SU-DHL-6 (cell line): Measurements from ENCODE around the gene FADS6.

Experiments
- H2AFZ ChIP-seq: fragments of 200-600 bp; sonication (generic); 2 replicates; pipeline ENCODE4 v1.6.1; 2014; ENCODE audit warnings: low read depth, mild to moderate bottlenecking, moderate library complexity, mixed read lengths, antibody characterized with exemption, low read length; ENCODE audit not compliant: severe bottlenecking
- H3F3A ChIP-seq: fragments of 200-600 bp; shearing (Covaris generic); 2 replicates; pipeline ENCODE4 v1.6.0; 2016; ENCODE audit warnings: antibody characterized with exemption, mild to moderate bottlenecking; ENCODE audit not compliant: insufficient read depth
- H3K27ac ChIP-seq: fragments of 200-600 bp; sonication (generic); 2 replicates; pipeline ENCODE4 v1.5.1; 2016; ENCODE audit warnings: low read depth, mild to moderate bottlenecking, low read length, moderate library complexity, mixed read lengths
- H3K27me3 ChIP-seq: fragments of 200-600 bp; sonication (generic), shearing (Covaris generic); 2 replicates; pipeline ENCODE4 v1.6.0; 2014; ENCODE audit warnings: mild to moderate bottlenecking, low read length
- H3K36me3 ChIP-seq: fragments of 200-600 bp; sonication (generic); 2 replicates; pipeline ENCODE4 v1.6.1; 2014; ENCODE audit warnings: mild to moderate bottlenecking, low read length, mixed read lengths
- H3K4me2 ChIP-seq: fragments of 300-600, 200-600 bp; shearing (Covaris generic), sonication (generic); 2 replicates; pipeline ENCODE4 v1.6.0; 2014; ENCODE audit warnings: low read length, low read depth, mild to moderate bottlenecking; ENCODE audit not compliant: poor library complexity, severe bottlenecking
- H3K4me3 ChIP-seq: fragments of 200-600 bp; sonication (generic); 2 replicates; pipeline ENCODE4 v1.5.1; 2014; ENCODE audit warnings: antibody characterized with exemption, low read length, mild to moderate bottlenecking, mixed read lengths; ENCODE audit not compliant: insufficient read depth, poor library complexity, severe bottlenecking
- H3K79me2 ChIP-seq: fragments of 200-600 bp; sonication (generic); 2 replicates; pipeline ENCODE4 v1.6.1; 2014; ENCODE audit warnings: mild to moderate bottlenecking, low read length, moderate library complexity; ENCODE audit not compliant: insufficient read depth
- H3K9ac ChIP-seq: fragments of 200-600 bp; sonication (generic); 2 replicates; pipeline ENCODE4 v1.7.0; 2014; ENCODE audit warnings: mild to moderate bottlenecking, low read length
- H3K9me2 ChIP-seq: fragments of 200-600 bp; sonication (generic); replicated peaks from 2 replicates; pipeline ENCODE4 v1.6.1; 2014; ENCODE audit warnings: low read length; ENCODE audit not compliant: insufficient read depth
- H3K9me3 ChIP-seq: fragments of 200-600 bp; sonication (generic); 2 replicates; pipeline ENCODE4 v1.6.1; 2014; ENCODE audit warnings: low read length, mixed read lengths; ENCODE audit not compliant: insufficient read depth
- H4K20me1 ChIP-seq: fragments of 200-600 bp; sonication (generic); 2 replicates; pipeline ENCODE4 v1.6.1; 2014; ENCODE audit warnings: low read depth, mild to moderate bottlenecking, antibody characterized with exemption, low read length, moderate library complexity, mixed read lengths
- CTCF ChIP-seq: fragments of 200-600 bp; sonication (generic); IDR thresholded peaks from one replicate; pipeline ENCODE4 v1.5.1; 2017; ENCODE audit warnings: antibody characterized with exemption, mild to moderate bottlenecking, low read length, moderate library complexity; ENCODE audit not compliant: insufficient read depth, poor library complexity, severe bottlenecking
- EZH2phosphoT487 ChIP-seq: fragments of 200-600 bp; sonication (generic), shearing (Covaris generic); conservative IDR thresholded peaks from 2 replicates; pipeline ENCODE4 v1.6.1; 2018; ENCODE audit warnings: mild to moderate bottlenecking, antibody characterized with exemption, low read length, moderate library complexity, mixed read lengths

FADS6 gene

GRCh38 chr17:74882517-74883240 is 10.8 kb downstream of the FADS6 start:
- Histone ChIP-seq H4K20me1 (no peaks in the 10 kb centered on the region), H3K4me2 (no peak overlapping the region), H3K9me3 (no peaks in the 10 kb centered on the region), H3K36me3 (no peaks in the 10 kb centered on the region), H3K27ac (no peak overlapping the region), H3K27me3 (no peaks in the 10 kb centered on the region), H3F3A (no peaks in the 10 kb centered on the region), H3K9ac (no peak overlapping the region), H2AFZ (no peak overlapping the region), H3K79me2 (no peaks in the 10 kb centered on the region), H3K9me2 (no peaks in the 10 kb centered on the region), H3K4me3 (no peak overlapping the region)
- TF ChIP-seq CTCF = no peak
- TF ChIP-seq EZH2phosphoT487 = no peak

GRCh38 chr17:74881073-74881472 is 12.4 kb downstream of the FADS6 start:
- H3K36me3 ChIP-seq = no peaks in the 10 kb centered on the region
- no peak overlapping the region for H3K9ac ChIP-seq
- H3K4me3 ChIP-seq = no peak overlapping the region
- H3K27me3 ChIP-seq = no peaks in the 10 kb centered on the region
- H3F3A ChIP-seq = no peaks in the 10 kb centered on the region
- no peaks in the 10 kb centered on the region for H4K20me1 ChIP-seq
- no peak for TF ChIP-seq EZH2phosphoT487
- no peak for TF ChIP-seq CTCF
- H3K9me2 ChIP-seq = no peaks in the 10 kb centered on the region
- H3K27ac ChIP-seq = no peak overlapping the region
- no peaks in the 10 kb centered on the region for H3K79me2 ChIP-seq
- no peaks in the 10 kb centered on the region for H3K9me3 ChIP-seq
- H2AFZ ChIP-seq = no peak overlapping the region
- no peak overlapping the region for H3K4me2 ChIP-seq

- Histone ChIP-seq H3F3A (no peaks in the 10 kb centered on the region; the same call in 1 of the 2 replicates), H3K4me3 (no peak overlapping the region), H3K9me2 (no peaks in the 10 kb centered on the region), H3K27me3 (no peaks in the 10 kb centered on the region), H4K20me1 (no peaks in the 10 kb centered on the region), H3K79me2 (no peaks in the 10 kb centered on the region), H2AFZ (no peak overlapping the region), H3K4me2 (no peak overlapping the region), H3K27ac (no peak overlapping the region), H3K9me3 (no peaks in the 10 kb centered on the region), H3K36me3 (no peaks in the 10 kb centered on the region), H3K9ac (no peak overlapping the region)
- no peak for TF ChIP-seq EZH2phosphoT487
- no peak for TF ChIP-seq CTCF
Observed at GRCh38 chr17:74879308-74879707, 14.1 kb downstream of the FADS6 start.
